Heart left ventricle (tissue), 16 donors: ENCODE data around the gene ENTPD1. TPM values are rescaled to one million over a fixed set of nuclear protein-coding genes. Genes with fewer than 3 reads are reported as not detected.

Experiments
- ATAC-seq, 4 donors: fragments of 200-7000 bp; cut with Tn5 transposase; one replicate each; pipeline ENCODE4 v1.9.1; 2020 to 2022; ENCODE audit warnings: moderate library complexity in 4 of 4, mild to moderate bottlenecking in 3 of 4, moderate number of reproducible peaks in 1 of 4
- DNase-seq, 5 donors: peaks; one replicate each; pipeline ENCODE4 v3.0.0-alpha.2; 2020
- H3K27ac ChIP-seq, 12 donors: fragments of 200-600 bp; sonication (generic) in 4 of 12; one replicate each; pipeline versions ENCODE4 v1.5.0 to v1.8.0; 2016 to 2022; ENCODE audit warnings: mild to moderate bottlenecking in 2 of 12
- H3K27me3 ChIP-seq, 9 donors: fragments of 200-600 bp; sonication (generic) in 2 of 9; one replicate each; pipeline versions ENCODE4 v1.5.1 to v1.8.0; 2016 to 2022; ENCODE audit warnings: mild to moderate bottlenecking in 3 of 9
- H3K36me3 ChIP-seq, 9 donors: fragments of 200-600 bp; sonication (generic) in 2 of 9; one replicate each; pipeline versions ENCODE4 v1.5.0 to v1.8.0; 2018 to 2022; ENCODE audit warnings: mild to moderate bottlenecking in 2 of 9
- H3K4me1 ChIP-seq, 12 donors: fragments of 200-600 bp; sonication (generic) in 4 of 12; one replicate each; pipeline versions ENCODE4 v1.5.0 to v1.8.0; 2016 to 2022; ENCODE audit warnings: mild to moderate bottlenecking in 3 of 12
- H3K4me3 ChIP-seq, 12 donors: fragments of 200-600 bp; sonication (generic) in 4 of 12; one replicate each; pipeline versions ENCODE4 v1.5.0 to v1.8.0; 2017 to 2022; ENCODE audit warnings: mild to moderate bottlenecking in 9 of 12, moderate library complexity in 4 of 12
- H3K9me3 ChIP-seq, 12 donors: fragments of 200-600 bp; sonication (generic) in 4 of 12; one replicate each; pipeline versions ENCODE4 v1.5.0 to v1.8.0; 2016 to 2022; ENCODE audit warnings: mild to moderate bottlenecking in 1 of 12
- CTCF ChIP-seq, 12 donors: fragments of 200-600 bp; sonication (generic) in 4 of 12; IDR thresholded peaks; one replicate each; pipeline versions ENCODE4 v1.5.0 to v1.8.0; 2018 to 2022; ENCODE audit warnings: antibody characterized with exemption in 12 of 12, mild to moderate bottlenecking in 5 of 12
- POLR2A ChIP-seq, 2 donors: fragments of 450-650 bp; IDR thresholded peaks; one replicate each; pipeline ENCODE4 v1.6.1; 2017; ENCODE audit warnings: antibody characterized with exemption in 2 of 2, mild to moderate bottlenecking in 2 of 2, moderate library complexity in 2 of 2
- WGBS, 4 donors: extraction: QIAGEN DNeasy Blood & Tissue Kit in 2 of 4; methylation state at CpG; one replicate each; pipeline versions ENCODE4 v1.1.5 to v1.1.7; 2013 to 2018; 5-methylcytosine and 5-hydroxymethylcytosine counted together
- intact Hi-C, 10 donors: fragments of 100-400 bp; cut with DNase I; formaldehyde crosslinking; loops; one replicate each; pipeline versions ENCODE4 v1.11.1 to v1.14.2; 2022
- polyA plus RNA-seq, 2 donors: library from polyadenylated mRNA; stranded (reverse); fragments of 200-250 nt; gene quantifications; one replicate each; pipeline ENCODE4 v1.2.3, GENCODE V29; 2013
- total RNA-seq, 9 donors: library from RNA; depleted of rRNA in 2 of 9; stranded (reverse); fragments of >200 nt in 2 of 9; fragmentation: NEBNext Ultra II Directional in 3 of 9; extraction: Animal tissue kit (Norgen Biotek cat#: 25700) in 3 of 9; gene quantifications; one replicate each; pipeline versions ENCODE4 v1.1.0 to v1.2.4, GENCODE V29; 2016 to 2023
- donor health status: ischemic (EF 13 %, LVEDD 7.1; RV severe dilation, severe dysfunction).
- donor health status: healthy with polysubstance abuse.
- donor health status: DM: no; HTN: yes; CAD: no.
- donor health status: DM: no; HTN: no; CAD: no.
- donor health status: ischemic (EF 25% LVEDD 6.9; RV normal size, moderate dysfunction).
- donor health status: ischemic (EF 25% LVEDD 5.7; RV mildly dilated, moderate dysfunction).
- donor health status: healthy.
- donor health status: DM: yes; HTN: yes; CAD: no.
- donor health status: ischemic (EF 35%, LVEDD 5.7; RV mildly dilated, moderate dysfunction).
- donor health status: nonischemic (EF 11% LVEDD 7.7; RV severe dilation, severe dysfunction).
- donor health status: DM: yes; HTN: yes; CAD: no.
- donor health status: PGD.
- donor health status: ischemic (EF 29% LVEDD 5.4; RV normal size, mild dysfunction).
- donor health status: nonischemic (EF 23%, LVEDD 6.1; RV moderate dilation, normal function).

The ENTPD1 gene
- total and polyA plus RNA-seq, 11 donors = 3.3 to 23.2 (median 7.6) TPM

GRCh38 chr10:95758351-95759025, 2.5 kb downstream of the ENTPD1 start:
- ATAC-seq = no peak
- Histone ChIP-seq H3K4me1 (peaks cover 0 to 53% (median 3%) of the 10 kb centered on the region in 12 donors), H3K27ac (peak overlapping the region in 8 of 12 donors; percentile 15 to 83 (median 60)), H3K4me3 (peak overlapping the region in 5 of 12 donors; percentile 27 to 63 (median 56)), H3K36me3 (no peaks in the 10 kb centered on the region), H3K27me3 (no peaks in the 10 kb centered on the region), H3K9me3 (no peaks in the 10 kb centered on the region)
- TF ChIP-seq POLR2A (IDR thresholded peaks at IDR 0.05) = no peak
- no peak for TF ChIP-seq CTCF (IDR thresholded peaks at IDR 0.05)
- no peak for DNase-seq
- intact Hi-C loops = loop anchor here in 2 of 10 donors (5.0 kb wide), 2 partner anchors 34 to 84 kb away; no protein-coding TSS in a partner anchor
- 58 to 72% (median 71%) methylated on average over 2 of the region's 2 CpGs for WGBS, 4 donors

- TF ChIP-seq POLR2A (IDR thresholded peaks at IDR 0.05) (no peak), CTCF (IDR thresholded peaks at IDR 0.05) (no peak)
- ATAC-seq (no peak), DNase-seq (no peak)
- no peak overlapping the region for H3K4me3 ChIP-seq
- H3K9me3 ChIP-seq = peaks cover 0 to 5% (median 0%) of the 10 kb centered on the region in 12 donors
- H3K4me1 ChIP-seq = peaks cover 0 to 53% (median 3%) of the 10 kb centered on the region in 12 donors
- H3K27me3 ChIP-seq = no peaks in the 10 kb centered on the region
- H3K27ac ChIP-seq = peak overlapping the region in 8 of 12 donors; percentile 1 to 83 (median 52)
- intact Hi-C loops = loop anchor here in 2 of 10 donors (5.0 kb wide), 2 partner anchors 33 to 83 kb away; no protein-coding TSS in a partner anchor
- H3K36me3 ChIP-seq = no peaks in the 10 kb centered on the region
- 64 to 73% (median 72%) methylated on average over 3 of the region's 3 CpGs for WGBS, 4 donors
These were observed 3.4 kb downstream of the ENTPD1 start for GRCh38 chr10:95759233-95759826.

- WGBS, 4 donors = 50 to 70% (median 59%) methylated on average over 3 of the region's 3 CpGs
- H3K4me1 ChIP-seq = peaks cover 0 to 42% (median 2%) of the 10 kb centered on the region in 12 donors
These were observed 6.1 kb downstream of the ENTPD1 start for GRCh38 chr10:95761939-95762492.

More at GRCh38 chr10:95761939-95762492, 6.1 kb downstream of the ENTPD1 start:
- peaks cover 0 to 10% (median 0%) of the 10 kb centered on the region in 12 donors for H3K9me3 ChIP-seq
- peak overlapping the region in 6 of 12 donors; percentile 5 to 45 (median 20) for H3K27ac ChIP-seq
- intact Hi-C loops = no loop called here
- DNase-seq (no peak), ATAC-seq (no peak)
- no peak overlapping the region for H3K4me3 ChIP-seq
- TF ChIP-seq CTCF (IDR thresholded peaks at IDR 0.05) (no peak), POLR2A (IDR thresholded peaks at IDR 0.05) (no peak)
- H3K27me3 ChIP-seq = no peaks in the 10 kb centered on the region
- H3K36me3 ChIP-seq = no peaks in the 10 kb centered on the region
